ENCODE results near the gene BPIFB1.

The BPIFB1 gene

DNA sequence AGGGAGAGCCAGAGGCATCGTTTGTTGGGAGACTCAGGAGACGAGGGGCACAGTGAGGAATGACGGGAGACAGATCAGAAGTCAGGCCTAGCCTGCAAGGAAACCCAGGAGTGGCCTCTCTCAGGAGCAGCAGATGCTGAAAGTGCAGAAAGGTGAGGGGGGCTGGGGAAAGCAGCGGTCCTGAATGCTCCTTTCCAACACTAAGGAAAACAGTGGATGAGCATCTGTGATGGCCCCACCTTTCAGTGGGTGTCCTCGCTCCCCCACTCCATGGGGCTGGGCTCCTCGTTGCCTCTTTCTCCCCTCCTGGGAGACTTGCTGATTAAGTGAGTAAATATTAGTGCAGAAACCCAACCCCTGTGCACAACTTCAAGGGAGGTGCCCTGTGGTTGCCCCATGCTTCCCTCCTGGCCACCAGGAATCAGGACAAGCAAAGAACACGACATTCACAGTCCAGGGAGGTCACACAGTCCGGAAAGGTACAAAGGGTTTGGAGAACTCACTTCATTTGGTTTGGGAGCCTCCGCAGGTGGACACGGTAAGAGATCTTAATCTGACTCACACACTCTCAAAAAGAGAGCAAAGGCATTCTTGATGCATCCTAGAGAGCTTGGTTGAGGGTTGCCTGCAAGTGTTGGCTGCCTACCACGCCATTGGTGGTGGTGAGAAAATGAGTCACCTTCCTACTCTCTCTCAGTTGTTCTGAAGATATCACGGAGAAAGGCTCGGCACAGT is 9.7 kb upstream of the BPIFB1 start:
- no peak for DNase-seq

DNA sequence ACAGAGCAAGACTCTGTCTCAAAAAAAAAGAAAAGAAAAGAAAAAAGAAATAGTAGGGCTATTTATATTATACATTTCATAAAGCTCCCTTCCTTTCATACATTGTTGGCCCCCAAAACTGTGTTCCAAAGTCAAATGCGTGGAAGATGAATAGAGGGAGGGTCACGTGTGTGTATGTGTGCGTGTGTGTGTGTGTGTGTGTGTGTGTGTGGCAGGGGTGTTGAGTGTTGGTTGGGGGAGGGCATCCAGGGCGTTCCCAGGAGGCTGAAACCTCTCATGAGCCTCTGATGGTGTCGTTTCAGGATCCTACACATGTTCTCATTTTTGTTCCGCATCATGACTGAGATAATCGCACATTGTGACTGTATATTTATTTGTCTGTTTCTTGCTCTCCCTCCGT is 7.8 kb upstream of the BPIFB1 start:
- DNase-seq = no peak

DNA sequence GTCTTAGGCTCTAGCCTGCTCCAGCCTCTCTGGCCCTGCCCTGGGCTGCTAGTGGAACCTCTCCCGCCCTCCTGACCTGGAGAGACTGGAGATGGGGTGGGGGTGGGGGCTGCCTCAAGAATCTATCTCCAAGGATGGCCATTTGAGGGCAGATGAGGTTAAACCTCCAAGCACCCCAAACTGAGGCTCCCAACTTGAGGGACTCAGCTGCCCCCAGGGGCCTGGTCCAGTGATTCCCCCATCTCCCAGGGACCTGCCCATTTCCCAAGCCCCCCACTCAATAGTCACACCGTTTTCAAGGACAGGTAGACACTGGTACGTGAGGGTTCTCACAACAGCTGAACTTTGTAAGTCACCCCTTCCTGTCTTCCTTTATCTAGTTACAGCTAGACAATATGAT is 7.1 kb upstream of the BPIFB1 start:
- no peak for DNase-seq

DNA sequence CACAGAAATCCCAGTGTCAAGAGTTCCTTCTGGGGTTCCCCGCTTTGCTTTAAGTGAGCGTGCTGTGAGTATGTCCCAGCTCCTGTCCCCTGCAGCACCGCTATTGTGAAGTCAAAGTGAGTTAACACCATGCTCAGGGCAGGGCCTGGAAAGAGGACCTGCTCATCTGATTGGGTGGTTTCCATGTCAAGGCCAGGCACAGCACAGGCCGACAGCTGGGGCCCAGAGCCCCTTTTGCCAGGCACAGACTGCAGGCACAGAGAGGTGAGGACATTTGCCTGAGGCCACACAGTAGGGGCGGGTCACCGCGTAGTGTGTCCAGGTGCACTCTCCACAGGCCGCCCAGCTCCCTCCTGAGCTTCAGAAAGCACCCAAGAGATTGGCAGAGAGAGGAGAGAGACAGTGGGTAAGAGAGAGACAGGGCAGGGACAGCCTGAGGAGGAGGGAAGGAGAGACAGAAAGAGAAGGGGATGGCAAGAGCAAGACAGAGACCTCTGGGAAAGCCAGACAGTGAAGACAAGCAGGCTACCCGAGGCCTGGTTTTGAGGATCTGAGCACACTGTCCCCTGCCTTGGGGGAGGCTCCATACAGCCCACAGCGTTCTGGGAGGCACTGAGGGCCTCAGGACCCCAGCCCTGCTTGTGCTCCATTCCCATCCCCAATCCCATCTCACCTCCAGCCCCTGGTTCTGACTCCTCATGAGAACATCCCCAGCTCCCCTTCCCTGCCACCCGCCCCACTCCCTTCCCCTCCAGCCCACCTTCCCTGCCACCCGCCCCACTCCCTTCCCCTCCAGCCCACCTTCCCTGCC is 6.5 kb upstream of the BPIFB1 start:
- DNase-seq = no peak

DNA sequence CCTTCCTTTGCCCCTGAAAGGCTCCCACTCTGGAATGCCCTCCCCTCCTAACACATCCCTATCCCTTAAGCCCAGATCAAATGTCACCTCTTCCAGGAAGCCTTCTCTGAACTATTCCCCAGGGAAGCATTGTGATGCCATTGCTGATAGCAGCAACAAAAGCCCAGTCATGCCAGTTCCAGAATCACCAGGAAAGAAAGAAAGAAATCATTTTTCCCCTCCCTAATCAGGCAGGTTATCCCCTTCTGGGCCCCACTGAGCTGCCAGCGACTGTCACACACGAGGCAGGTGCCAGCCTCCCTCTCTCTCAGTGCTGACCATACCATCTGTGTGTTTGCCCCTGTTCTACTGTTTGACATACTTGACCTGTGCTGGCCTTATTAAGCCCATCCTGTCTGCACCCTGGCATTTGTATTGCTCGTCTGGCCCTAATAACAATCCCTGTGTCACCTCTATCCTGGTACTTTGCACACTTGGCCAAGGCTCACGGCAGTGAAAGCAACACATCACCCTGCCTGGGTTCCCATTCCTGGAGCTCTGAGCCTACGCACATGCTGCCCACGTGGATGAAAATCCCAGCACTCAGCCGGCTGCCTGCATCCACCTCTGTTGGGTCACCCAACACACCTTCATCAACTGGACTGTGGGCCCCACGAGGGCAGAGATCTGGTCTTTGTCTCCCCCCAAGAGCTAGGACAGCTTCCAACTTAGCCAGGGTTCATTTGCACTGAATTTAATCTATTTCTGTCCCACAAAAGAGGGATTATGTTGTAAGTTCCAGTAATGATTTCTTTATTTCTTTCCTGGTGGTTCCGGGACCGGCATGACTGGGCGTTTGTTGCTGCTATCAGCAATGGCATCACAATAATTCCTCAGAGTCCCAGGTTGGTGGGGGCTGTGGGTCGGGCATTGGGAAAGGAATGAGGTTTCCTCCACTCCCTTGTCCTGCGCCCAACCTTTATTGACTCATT is 5.3 kb upstream of the BPIFB1 start:
- DNase-seq = no peak

DNA sequence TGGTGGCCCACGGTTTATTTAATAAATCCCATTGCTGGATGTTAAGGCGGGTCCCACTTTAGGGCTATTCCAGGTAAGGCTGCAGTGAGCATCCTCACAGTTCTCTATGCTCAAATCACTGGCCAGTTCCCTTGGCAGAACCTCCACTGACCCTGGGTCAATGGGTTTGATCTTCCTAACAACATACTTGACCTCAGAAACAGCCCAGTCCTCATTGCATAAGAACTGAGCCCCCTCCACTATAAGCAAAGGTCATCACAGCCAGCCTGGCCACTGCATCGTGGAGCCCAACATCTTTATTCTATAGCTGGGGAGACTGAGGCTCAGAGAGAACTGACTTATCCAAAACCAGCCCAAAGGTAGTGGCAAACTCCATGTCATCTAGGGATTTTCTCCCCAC is 4.3 kb upstream of the BPIFB1 start:
- no peak for DNase-seq

DNA sequence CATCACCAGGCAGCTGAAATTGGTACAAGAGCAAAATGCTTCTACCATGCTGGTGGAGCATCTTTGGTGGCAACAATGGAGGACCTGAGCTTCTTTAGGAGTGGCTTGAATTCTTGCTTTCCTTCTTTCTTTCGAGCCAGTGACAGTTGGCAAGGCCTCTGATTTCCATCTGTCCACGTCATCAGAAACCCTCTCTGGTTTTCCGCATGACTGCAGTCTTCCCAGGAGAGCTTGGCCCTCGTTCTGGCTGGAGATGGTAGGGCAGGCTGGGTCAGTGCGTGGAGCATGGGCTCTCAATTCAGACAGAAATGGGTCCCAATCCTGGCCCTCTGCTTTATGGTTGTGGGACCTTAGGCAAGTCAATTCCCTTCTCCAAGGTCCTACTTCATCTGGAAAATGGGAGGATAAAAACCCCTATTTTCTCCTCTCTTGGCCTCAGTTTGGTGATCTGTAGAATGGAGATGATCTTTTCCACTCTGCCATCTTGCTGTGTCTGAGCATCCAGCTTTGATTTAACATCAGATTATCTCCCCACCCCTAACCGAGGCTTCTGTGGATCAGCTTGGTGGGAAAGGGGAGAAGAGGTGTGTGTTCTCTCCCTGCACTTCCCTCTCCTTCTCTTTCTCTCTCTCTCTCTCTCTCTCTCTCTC is 3.6 kb upstream of the BPIFB1 start:
- no peak for DNase-seq

DNA sequence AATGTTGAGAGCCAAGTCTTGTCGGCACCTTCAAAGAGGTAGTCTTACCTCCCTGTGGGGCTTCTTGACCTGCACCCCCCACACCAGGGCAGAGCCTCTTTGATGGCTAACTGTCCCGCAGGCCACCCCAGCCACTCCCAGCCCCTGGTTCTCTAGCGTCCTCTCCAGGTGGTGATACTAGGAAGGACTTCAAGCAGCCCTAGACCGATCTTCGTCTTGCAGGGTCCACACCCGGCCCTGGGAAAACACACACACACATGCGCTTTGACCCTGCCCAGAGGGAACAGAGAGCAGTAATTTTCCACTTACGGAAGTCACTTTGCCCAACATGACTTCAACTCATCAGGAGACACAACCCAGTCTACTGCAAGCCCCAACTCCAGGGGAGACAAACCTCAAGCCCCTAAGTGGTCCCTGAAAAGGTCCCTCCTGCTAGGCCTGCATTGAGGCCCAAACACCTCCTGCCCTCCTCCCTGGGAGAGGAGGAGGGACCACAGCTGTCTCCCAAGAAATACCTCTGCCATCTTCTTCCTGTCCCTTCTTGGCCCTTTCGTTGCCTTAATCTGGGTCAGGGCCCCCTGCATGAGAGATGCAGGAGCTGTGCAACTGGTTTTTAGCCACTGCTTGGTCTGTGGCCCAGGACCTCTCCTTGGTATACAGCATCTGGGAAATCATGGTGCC is 2.9 kb upstream of the BPIFB1 start:
- no peak for DNase-seq

DNA sequence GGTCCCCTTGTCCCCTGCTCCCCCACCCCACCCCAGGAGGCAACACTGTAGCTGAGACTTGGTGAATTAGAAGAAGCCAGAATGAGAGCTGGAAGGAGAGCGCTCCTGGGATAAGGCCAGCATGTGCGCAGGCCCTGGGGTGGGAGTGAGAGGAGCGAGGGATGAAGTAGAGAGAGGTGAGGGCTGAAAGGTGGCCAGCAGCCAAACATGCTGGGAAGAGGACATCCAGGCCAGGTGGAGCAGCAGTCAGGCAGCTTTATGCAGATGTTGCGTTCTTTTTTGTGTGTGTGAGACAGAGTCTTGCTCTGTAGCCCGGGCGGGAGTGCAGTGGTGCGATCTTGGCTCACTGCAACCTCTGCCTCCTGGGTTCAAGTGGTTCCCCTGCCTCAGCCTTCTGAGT is 2.2 kb upstream of the BPIFB1 start:
- DNase-seq = no peak

DNA sequence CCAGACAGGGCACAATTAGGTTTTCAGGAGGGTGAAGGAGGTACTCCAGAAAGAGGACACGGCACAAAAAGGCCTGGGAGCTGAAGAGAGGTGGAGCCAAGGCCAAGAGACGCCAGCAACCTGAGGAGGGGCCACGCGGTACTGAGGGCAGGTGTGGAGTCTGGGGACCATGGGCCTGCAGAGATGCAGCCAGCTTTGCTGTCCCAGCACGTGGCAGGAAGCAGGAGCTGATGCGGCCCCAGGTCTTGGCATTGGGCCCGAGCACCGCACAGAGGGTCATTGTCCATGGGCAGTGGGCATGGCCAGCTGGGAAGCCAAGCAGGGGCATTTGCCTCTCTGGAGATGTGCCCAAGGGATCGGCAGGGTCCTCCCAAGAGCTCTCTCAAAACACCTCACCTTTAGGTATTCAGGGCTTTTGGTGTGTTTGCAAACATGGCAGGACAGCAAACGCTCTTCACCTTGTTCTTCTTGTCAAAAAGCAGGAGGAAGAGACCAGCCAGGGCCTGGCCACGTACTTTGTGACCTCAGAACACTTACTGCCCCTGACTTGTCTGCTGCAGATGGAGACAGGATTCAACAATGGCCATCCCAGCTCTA is 1.4 kb upstream of the BPIFB1 start:
- DNase-seq = no peak

DNA sequence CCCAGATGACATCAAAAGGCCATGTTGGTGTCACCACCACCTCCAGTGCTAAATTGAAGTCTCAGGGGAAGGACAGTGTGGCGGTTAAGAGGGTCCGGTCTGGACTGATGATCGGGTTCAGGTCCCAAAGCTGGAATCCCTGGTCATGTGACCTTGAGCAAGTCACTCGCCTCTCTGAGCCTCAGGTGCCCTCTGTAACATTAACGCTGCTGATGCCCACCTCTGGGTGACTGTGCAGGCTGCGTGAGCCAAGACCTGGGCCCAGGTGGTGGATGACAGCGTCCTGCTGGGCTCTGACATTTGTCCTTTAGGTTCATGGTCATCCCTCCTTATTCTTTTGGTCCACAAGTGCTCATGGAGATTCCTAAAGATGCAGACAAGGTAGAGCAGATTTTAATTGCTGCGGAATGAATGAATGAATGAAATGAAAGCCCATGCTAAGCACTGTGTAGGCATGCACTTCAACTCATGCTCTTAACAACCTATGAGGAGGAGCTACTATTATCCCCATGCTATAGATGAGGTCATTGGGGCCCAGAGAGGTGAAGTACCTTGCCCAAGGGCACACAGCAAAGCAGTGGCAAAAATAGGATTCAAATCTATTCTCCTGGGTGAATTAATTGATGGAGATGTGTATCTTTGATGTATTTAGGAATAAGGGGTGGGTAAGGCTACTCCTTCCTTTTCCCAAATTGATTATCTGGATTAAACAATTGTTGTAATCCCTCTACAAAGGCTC is 649 bp upstream of the BPIFB1 start:
- no peak for DNase-seq

DNA sequence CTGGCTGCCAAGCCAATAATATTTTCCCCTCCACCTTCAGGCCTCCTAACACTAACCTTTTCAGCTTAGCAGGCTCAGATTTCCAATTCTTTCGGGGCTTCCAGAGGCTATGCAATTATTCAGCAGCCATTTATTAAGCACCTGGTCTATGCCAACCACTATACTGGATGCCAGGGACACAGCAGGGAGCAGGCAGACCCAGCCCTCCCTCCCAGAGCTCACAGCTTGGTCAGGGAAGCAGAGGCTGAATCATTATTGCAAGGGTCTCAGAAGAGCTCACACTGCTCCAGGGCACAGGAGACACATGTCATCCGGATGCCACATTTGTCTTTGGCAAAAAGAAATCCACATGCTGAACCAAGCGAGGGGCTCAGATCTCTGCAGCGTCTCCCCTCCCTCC is 1.3 kb downstream of the BPIFB1 start:
- DNase-seq = no peak

DNA sequence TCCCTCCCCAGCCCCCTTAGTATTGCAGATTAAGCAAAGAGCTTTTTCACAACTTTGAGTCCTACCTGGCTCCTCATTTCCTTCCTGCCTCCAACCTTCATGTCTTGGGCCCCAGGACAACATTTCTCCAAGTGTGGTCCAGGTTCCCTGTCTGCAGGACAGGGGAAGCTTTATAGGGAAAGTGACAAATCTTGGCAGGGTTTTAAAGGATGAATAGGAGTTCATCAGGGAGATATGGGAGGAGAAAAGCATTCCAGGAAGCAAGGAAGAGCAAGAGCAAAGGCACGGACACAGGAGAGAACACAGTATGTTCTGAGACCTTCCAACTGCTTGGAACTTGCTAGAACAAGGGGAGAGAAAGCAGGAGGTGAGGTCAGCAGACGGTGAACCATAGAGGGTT is 1.9 kb downstream of the BPIFB1 start:
- no peak for DNase-seq

DNA sequence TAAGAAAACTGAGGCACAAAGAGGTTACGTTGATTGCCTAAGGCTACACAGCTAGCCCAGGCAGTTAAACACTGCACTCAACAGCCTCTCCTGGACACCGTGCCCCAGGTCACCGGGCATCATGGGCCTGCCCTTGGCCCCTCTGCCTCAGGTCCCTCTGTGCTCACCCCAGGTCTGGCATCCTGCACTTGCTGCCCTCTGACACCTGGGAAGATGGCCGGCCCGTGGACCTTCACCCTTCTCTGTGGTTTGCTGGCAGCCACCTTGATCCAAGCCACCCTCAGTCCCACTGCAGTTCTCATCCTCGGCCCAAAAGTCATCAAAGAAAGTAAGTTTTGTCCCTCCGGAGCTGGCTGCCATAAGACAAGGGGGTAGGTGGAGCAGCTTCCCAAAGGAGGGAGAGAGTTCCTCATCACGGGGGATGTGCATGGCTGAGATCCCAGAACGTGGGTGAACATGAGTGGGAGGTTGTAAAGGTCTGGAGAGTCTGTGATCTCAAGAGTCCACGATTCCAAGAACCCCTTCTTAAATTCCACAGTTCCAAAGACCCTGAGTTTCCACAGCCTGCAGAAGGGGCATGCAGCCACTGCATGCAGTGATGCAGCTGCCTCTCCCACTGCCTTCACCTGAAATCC is 3.0 kb downstream of the BPIFB1 start:
- no peak for DNase-seq

DNA sequence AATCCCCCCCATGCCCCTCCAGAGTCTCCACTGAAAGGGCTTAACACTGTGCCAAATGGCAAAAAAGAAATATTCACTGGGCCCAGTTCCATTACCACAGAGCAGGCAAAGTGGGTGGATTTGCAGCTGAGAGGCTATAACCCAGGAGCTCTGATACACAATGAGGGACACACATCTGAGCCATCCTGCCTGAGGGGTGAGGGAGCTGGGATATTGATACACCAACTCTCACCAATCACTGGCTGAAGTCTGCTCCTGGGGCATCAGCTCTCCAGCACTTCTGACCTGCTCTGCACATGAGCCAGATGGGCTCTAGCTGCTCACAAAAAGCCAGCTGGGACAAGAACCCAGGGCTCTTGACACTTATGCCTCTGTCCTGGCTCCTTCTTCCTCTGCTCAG is 4.9 kb downstream of the BPIFB1 start:
- DNase-seq = no peak

DNA sequence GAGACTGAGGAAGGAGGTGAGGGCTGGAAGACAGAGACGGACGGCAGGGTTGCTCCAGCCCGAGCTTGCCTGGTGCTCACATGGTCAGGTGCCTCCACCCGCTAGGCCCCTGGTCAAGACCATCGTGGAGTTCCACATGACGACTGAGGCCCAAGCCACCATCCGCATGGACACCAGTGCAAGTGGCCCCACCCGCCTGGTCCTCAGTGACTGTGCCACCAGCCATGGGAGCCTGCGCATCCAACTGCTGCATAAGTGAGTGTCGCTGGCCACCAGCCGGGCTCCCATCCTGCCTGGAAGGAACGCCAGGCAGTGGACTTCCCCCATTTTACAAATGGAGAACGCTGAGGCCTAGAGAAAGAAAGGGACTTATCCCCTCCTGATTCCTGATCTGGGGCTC is 7.8 kb downstream of the BPIFB1 start:
- DNase-seq = no peak

DNA sequence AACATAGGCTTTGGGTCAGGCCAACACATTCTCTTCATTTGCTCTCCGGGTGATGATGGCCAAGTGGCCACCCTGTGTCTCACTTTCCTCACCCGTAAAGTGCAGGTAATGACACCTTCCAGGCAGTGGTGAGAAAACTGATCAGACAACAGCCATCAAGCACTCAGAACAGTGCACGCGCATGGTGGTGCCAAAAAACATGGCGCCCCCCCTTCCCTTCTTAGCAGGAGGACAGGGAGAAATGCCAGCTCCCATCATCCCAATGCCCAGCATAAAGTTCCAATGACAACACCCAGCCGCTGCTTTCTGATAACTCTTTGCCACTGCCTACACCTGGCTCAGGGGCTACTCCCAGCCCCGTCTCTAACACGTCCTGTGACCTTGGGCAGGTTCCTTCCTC is 8.4 kb downstream of the BPIFB1 start:
- no peak for DNase-seq

DNA sequence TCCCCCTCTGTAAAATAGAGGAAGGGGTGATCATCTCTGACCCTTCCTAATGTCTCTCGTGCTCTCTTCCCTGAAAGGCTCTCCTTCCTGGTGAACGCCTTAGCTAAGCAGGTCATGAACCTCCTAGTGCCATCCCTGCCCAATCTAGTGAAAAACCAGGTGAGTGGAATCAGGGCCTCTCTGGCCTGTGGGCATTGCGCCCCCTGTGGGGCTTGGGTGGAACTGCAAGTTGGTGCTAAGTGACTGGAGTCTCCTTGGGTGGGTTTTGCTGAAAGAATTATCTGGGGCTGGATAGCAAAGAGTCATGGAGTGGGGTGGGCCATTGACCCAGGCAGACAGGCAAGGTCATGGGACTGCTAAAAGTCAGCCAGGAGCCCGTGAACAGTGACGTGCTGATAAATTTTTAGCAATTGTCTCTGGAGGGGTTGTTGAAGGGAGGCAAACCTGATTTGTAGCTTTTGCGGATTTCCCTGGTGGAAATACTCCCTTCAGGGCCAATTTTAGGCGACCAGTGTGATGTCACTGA is 8.9 kb downstream of the BPIFB1 start:
- no peak for DNase-seq

DNA sequence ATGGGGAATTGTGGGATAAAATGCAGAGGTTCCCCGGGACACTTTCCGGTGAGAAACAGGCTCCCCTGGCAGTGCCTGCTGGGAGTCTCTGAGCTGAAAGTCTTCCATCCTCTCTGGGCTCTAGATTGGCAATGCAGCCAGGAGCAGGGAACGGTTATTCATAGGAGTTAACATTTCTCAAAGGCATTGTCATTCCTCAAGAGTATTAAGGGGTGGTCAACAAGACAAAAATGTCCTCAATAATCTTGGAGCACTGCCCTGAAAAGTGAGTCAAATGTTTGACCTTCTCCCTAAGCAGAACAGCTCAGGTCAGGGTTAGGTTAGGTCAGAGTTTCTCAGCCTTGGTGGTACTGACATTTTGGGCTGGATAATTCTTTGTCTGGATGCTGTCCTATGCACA is 13.2 kb downstream of the BPIFB1 start:
- DNase-seq = no peak

DNA sequence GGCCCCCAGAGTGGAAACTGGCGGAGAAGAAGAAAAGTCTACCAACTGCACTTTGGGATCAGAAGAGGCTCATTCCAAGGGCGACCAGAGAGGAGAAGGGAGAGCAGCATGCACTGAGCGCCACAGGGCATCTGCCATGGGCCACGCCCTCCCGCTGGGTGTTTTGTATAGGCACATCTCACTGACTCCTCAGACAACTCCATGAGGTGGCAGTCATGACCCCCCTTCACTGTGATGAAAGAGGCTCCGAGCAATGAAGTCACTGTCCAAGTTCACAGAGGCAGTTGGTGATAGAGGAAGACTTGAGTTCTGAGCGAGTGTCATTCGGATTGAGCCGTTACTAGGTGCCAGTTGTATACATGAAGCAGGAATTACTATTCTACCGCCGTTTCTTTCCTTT is 15.4 kb downstream of the BPIFB1 start:
- DNase-seq = no peak
